ENCODE data around the gene LDLRAD4. TPM values are rescaled to one million over a fixed set of nuclear protein-coding genes. Genes with fewer than 3 reads are reported as not detected.

The LDLRAD4 gene
- total and polyA plus RNA-seq, 2 experiments from 2014 or later: 0.73 to 1.9 TPM

GRCh38 chr18:13276530-13277520, 58.3 kb downstream of the LDLRAD4 start:
- Histone ChIP-seq H3F3A (replicated peaks; ENCODE audit: low read depth) (no peaks in the 10 kb centered on the region), H3K27me3 (ENCODE audit: insufficient read depth) (no peaks in the 10 kb centered on the region), H2AFZ (0 out of 2 replicates have a peak overlapping the region, but pooled peaks have one; percentile 38), H3K36me3 (ENCODE audit: insufficient read depth) (no peaks in the 10 kb centered on the region), H3K4me1 (ENCODE audit: insufficient read depth) (no peaks in the 10 kb centered on the region; the same call in 1 of the 2 replicates), H3K27ac (ENCODE audit: low read depth) (no peak overlapping the region), H3K9me2 (ENCODE audit: insufficient read depth) (no peaks in the 10 kb centered on the region), H4K20me1 (replicated peaks; ENCODE audit: insufficient read depth) (0 out of 2 replicates have a peak, but pooled peaks cover 3% of the 10 kb centered on the region), H3K4me2 (no peak overlapping the region), H3K4me3 (no peak overlapping the region), H3K79me2 (replicated peaks; ENCODE audit: insufficient read depth) (no peaks in the 10 kb centered on the region)
- no peaks in the 10 kb centered on the region for H3K27me3 Mint-ChIP-seq (ENCODE audit: insufficient read depth, low read depth, poor library complexity)
- TF ChIP-seq EZH2phosphoT487 (IDR thresholded peaks at IDR 0.05; ENCODE audit: unreplicated experiment) (no peak), NANOG (IDR thresholded peaks at IDR 0.05; ENCODE audit: borderline replicate concordance) (no peak), ZNF114 (CRISPR knock-in tag; IDR thresholded peaks at IDR 0.05) (no peak), ZNF462 (CRISPR knock-in tag; IDR thresholded peaks at IDR 0.05) (no peak), CTCF (conservative IDR thresholded peaks at IDR 0.05; ENCODE audit: low read depth in 2 of 2) (no peak)
- H3K9me3 Mint-ChIP-seq: no peaks in the 10 kb centered on the region
- H3K36me3 Mint-ChIP-seq (ENCODE audit: low read depth): no peaks in the 10 kb centered on the region
- ATAC-seq (no peak; the same call in 1 of the 3 replicates), DNase-seq (ENCODE audit: low spot score) (no peak)
- H3K4me3 Mint-ChIP-seq: no peak overlapping the region
- 0 out of 2 replicates have a peak overlapping the region, but pooled peaks have one; percentile 6 for H3K27ac Mint-ChIP-seq
- peaks cover 13% of the 10 kb centered on the region for H3K4me1 Mint-ChIP-seq

Data from GM23338 (cell line).